ENCODE measurements around the gene CCDC188.

The CCDC188 gene

DNA sequence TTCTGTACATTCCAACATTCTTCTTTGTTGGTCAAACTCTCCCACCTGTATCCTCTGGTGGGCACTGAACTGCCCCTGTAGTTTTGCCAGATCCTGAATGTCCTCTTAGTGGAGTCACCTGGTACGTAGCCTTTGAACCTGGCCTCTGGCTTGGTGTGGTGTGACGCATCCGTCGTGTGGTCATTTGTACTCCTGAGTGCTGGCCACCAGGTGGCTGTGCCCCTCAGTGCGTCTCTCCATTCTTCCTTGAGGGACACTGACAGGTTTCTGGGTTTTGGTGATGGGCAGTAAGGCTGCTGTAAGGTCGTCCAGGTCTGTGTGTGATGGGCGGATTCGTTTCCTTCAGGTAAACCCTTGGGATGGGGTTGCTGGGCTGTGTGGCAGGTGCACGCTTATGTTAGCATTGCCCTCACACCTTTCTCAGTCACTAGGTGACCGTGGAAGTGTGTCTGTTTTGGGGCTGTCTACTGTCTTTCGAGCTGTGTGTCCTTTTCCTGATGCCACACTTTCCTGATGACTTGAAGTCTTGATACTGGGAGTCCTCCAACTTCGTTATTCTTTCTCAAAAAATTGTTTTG lies 48.6 kb downstream of the CCDC188 start:
- no peak for DNase-seq

DNA sequence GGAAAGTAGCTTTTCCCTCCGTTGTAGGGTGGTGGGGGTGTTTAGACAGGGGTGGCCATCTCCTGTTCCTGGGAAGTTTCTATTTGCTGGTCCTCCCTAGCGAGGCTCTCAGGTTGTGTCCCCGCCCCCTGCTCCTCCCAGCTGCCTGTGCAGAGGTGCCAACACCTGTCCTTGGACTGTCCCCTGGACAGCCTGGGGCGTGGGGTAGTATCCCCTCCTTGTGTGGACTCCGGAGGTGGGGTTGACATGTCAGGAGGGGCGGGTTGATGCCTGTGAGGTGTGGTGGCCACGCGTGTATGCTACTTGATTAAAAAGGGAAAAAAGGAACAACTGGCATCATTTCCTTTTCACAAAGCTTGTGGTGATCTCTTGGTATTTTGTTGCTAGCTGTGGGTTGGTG lies 49.2 kb downstream of the CCDC188 start:
- DNase-seq = no peak

DNA sequence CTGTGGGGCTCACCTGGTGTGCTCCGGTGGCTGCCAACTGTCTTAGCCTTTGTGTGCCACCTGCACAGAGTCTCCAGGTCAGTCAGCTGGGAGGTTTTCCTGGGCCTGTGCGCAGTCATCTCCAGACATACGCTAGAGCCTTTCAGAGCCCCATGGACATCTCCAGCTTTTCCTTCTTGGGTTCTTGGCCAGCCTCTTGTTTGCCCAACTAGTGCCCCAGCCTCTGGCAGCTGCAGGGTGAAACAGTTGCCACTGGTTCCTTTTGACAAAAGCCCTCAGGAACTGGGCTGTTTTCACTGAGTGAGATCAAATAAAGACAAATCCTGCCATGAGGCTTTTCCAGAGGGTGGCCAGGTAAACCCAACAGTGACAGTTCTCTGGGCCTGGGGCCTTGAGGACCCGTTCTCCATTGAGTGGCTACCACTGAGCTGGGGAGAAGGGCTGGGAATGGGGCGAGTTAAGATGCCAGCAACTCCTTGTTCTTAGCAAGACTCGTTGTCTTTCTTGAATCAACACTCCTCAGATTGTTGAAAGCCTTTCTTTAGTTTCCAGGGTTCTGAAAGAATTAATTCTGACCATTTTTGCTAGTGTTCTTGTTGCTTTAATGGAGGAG lies 51.6 kb downstream of the CCDC188 start:
- no peak for DNase-seq

Measured in COR-L47 (cell line).